IMR-90 (cell line): ENCODE measurements around the gene FRMPD4. TPM values are rescaled to one million over a fixed set of nuclear protein-coding genes. Genes with fewer than 3 reads are reported as not detected.

Source experiments
- ATAC-seq: fragments of 200-7000 bp; cut with Tn5 transposase; 2 replicates; pipeline ENCODE4 v1.9.1; 2020; ENCODE audit warnings: low read depth, mild to moderate bottlenecking, moderate library complexity
- BruUV-seq: library from RNA; stranded (reverse); fragments of 400-500 nt; replicated peaks from 2 replicates; lab custom pipeline; 2021; lab: Mats Ljungman, UMichigan
- CTCF ChIA-PET: fragments of 300-600 bp; formaldehyde crosslinking; extraction: SDS; loops from one replicate; lab custom pipeline; 2021; ENCODE audit warnings: antibody characterized with exemption; lab: Yijun Ruan, JAX
- POLR2A ChIA-PET: fragments of 300-600 bp; sonication (Branson Sonifier 250); formaldehyde crosslinking; loops from one replicate; lab custom pipeline; 2022; ENCODE audit warnings: antibody characterized with exemption; ENCODE audit not compliant: unreplicated experiment; lab: Charles Lee
- DNase-seq: peaks from one replicate; pipeline ENCODE4 v3.0.0; 2013
- H2AFZ ChIP-seq: replicated peaks from 2 replicates; pipeline ENCODE3; 2013; ENCODE audit warnings: low read length, mild to moderate bottlenecking; ENCODE audit not compliant: poor library complexity
- H2AK5ac ChIP-seq: 2 replicates; pipeline ENCODE4 v1.6.1; 2013; ENCODE audit warnings: low read depth, low read length, inconsistent platforms
- H2AK9ac ChIP-seq: replicated peaks from 2 replicates; pipeline ENCODE3; 2013; ENCODE audit warnings: mild to moderate bottlenecking, low read depth, low read length, moderate library complexity; ENCODE audit not compliant: poor library complexity
- H2BK120ac ChIP-seq: 2 replicates; pipeline ENCODE4 v1.6.1; 2013; ENCODE audit warnings: low read depth, low read length, inconsistent platforms
- H2BK15ac ChIP-seq: 3 replicates; pipeline ENCODE4 v1.6.1; 2013; ENCODE audit warnings: low read depth, low read length, inconsistent platforms
- H2BK20ac ChIP-seq: 2 replicates; pipeline ENCODE4 v1.6.1; 2013; ENCODE audit warnings: low read depth, mild to moderate bottlenecking, inconsistent platforms, low read length, moderate library complexity
- H2BK5ac ChIP-seq: 2 replicates; pipeline ENCODE4 v1.6.1; 2013; ENCODE audit warnings: mild to moderate bottlenecking, low read depth, low read length, inconsistent platforms; ENCODE audit not compliant: poor library complexity, severe bottlenecking
- H3K14ac ChIP-seq: replicated peaks from 2 replicates; pipeline ENCODE4 v1.6.1; 2013; ENCODE audit warnings: low read depth, low read length, inconsistent platforms
- H3K18ac ChIP-seq: 2 replicates; pipeline ENCODE4 v1.6.1; 2013; ENCODE audit warnings: low read depth, low read length, control low read depth
- H3K23ac ChIP-seq: 2 replicates; pipeline ENCODE4 v1.6.1; 2013; ENCODE audit warnings: low read depth, low read length, inconsistent platforms
- H3K27ac ChIP-seq: 2 replicates; pipeline ENCODE4 v1.5.1; 2013; ENCODE audit warnings: mild to moderate bottlenecking, control low read depth, low read length; ENCODE audit not compliant: insufficient read depth
- H3K27me3 ChIP-seq: 2 replicates; pipeline ENCODE4 v1.6.1; 2013; ENCODE audit warnings: low read length; ENCODE audit not compliant: control insufficient read depth, insufficient read depth
- H3K36me3 ChIP-seq: 2 replicates; pipeline ENCODE4 v1.6.1; 2013; ENCODE audit warnings: low read length, mixed read lengths; ENCODE audit not compliant: control insufficient read depth, insufficient read depth
- H3K4ac ChIP-seq: 2 replicates; pipeline ENCODE4 v1.6.1; 2013; ENCODE audit warnings: low read depth, low read length, inconsistent platforms
- H3K4me1 ChIP-seq: 2 replicates; pipeline ENCODE4 v1.6.1; 2013; ENCODE audit warnings: low read length, mixed read lengths; ENCODE audit not compliant: control insufficient read depth, insufficient read depth
- H3K4me2 ChIP-seq: 2 replicates; pipeline ENCODE4 v1.6.1; 2013; ENCODE audit warnings: low read depth, mild to moderate bottlenecking, control low read depth, low read length, moderate library complexity
- H3K4me3 ChIP-seq: 2 replicates; pipeline ENCODE4 v1.5.1; 2013; ENCODE audit warnings: low read depth, mild to moderate bottlenecking, control low read depth, low read length, moderate library complexity; ENCODE audit not compliant: insufficient read depth
- H3K56ac ChIP-seq: 2 replicates; pipeline ENCODE4 v1.6.1; 2013; ENCODE audit warnings: low read length, inconsistent platforms; ENCODE audit not compliant: insufficient read depth; ENCODE audit errors: extremely low read depth
- H3K79me1 ChIP-seq, 2 experiments: 2 replicates each; pipeline ENCODE4 v1.6.1; 2013; ENCODE audit warnings: low read length in 2 of 2, inconsistent platforms in 1 of 2, low read depth in 1 of 2
- H3K9ac ChIP-seq: 2 replicates; pipeline ENCODE4 v1.6.1; 2013; ENCODE audit warnings: low read depth, low read length, control low read depth
- H3K9me1 ChIP-seq: 2 replicates; pipeline ENCODE4 v1.6.1; 2013; ENCODE audit warnings: low read length, inconsistent platforms; ENCODE audit not compliant: insufficient read depth
- H3K9me3 ChIP-seq: 2 replicates; pipeline ENCODE4 v1.6.1; 2013; ENCODE audit warnings: low read length; ENCODE audit not compliant: control insufficient read depth, insufficient read depth
- H4K20me1 ChIP-seq: 2 replicates; pipeline ENCODE4 v1.6.1; 2013; ENCODE audit warnings: low read length, inconsistent platforms; ENCODE audit not compliant: insufficient read depth
- H4K5ac ChIP-seq: 2 replicates; pipeline ENCODE4 v1.6.1; 2013; ENCODE audit warnings: mild to moderate bottlenecking, low read depth, low read length, control low read depth
- H4K8ac ChIP-seq, 2 experiments: 2 replicates each; pipeline ENCODE4 v1.6.1; 2013; ENCODE audit warnings: low read depth in 2 of 2, low read length in 2 of 2, control low read depth in 1 of 2, inconsistent platforms in 1 of 2
- H4K91ac ChIP-seq: 2 replicates; pipeline ENCODE4 v1.6.1; 2013; ENCODE audit warnings: low read depth, low read length, inconsistent platforms; ENCODE audit not compliant: insufficient read depth
- BHLHE40 ChIP-seq: fragments of 150-350 bp; IDR thresholded peaks from 2 replicates; pipeline ENCODE4 v1.6.1; 2016; ENCODE audit warnings: mild to moderate bottlenecking, low read depth, low read length
- CHD1 ChIP-seq: IDR thresholded peaks from 2 replicates; pipeline ENCODE4 v1.6.1; 2012; ENCODE audit warnings: low read depth, low read length, improper control_type of control experiment
- FOS ChIP-seq: fragments of 150-350 bp; IDR thresholded peaks from 2 replicates; pipeline ENCODE4 v1.6.1; 2016; ENCODE audit warnings: low read depth, low read length
- MXI1 ChIP-seq: IDR thresholded peaks from 2 replicates; pipeline ENCODE4 v1.6.1; 2012; ENCODE audit warnings: low read depth, mild to moderate bottlenecking, low read length, moderate library complexity, borderline replicate concordance
- NFE2L2 ChIP-seq: fragments of 150-350 bp; IDR thresholded peaks from 2 replicates; pipeline ENCODE4 v1.6.1; 2016; ENCODE audit warnings: low read depth, mild to moderate bottlenecking, low read length
- POLR2A ChIP-seq: IDR thresholded peaks from 2 replicates; pipeline ENCODE4 v1.6.1; 2012; ENCODE audit warnings: mild to moderate bottlenecking, low read depth, low read length
- RAD21 ChIP-seq: IDR thresholded peaks from 2 replicates; pipeline ENCODE4 v1.6.1; 2012; ENCODE audit warnings: low read length, improper control_type of control experiment
- RFX5 ChIP-seq: IDR thresholded peaks from 2 replicates; pipeline ENCODE4 v1.8.0; 2012; ENCODE audit warnings: low read depth, mild to moderate bottlenecking, low read length, moderate library complexity
- SMC3 ChIP-seq: fragments of 150-350 bp; IDR thresholded peaks from 2 replicates; pipeline ENCODE4 v1.6.1; 2016; ENCODE audit warnings: low read depth, mild to moderate bottlenecking, antibody characterized with exemption, low read length, moderate library complexity
- WGBS, 2 experiments: methylation state at CpG; one replicate each; pipeline versions ENCODE4 v1.1.5 to v1.1.7; 2013; ENCODE audit warnings: missing lambda C conversion rate in 2 of 2; ENCODE audit not compliant: insufficient read length in 1 of 2; ENCODE audit errors: extremely low coverage in 2 of 2; 5-methylcytosine and 5-hydroxymethylcytosine counted together
- dilution Hi-C: fragments of 300-500 bp; cut with HindIII; formaldehyde crosslinking; loops from one replicate; pipeline ENCODE4 v1.14.3; 2018; ENCODE audit warnings: low sequenced_read_pairs; ENCODE audit not compliant: unreplicated experiment
- in situ Hi-C: fragments of 300-500 bp; cut with MboI; formaldehyde crosslinking; loops from 3 replicates; pipeline ENCODE4 v1.14.3; 2019; ENCODE audit warnings: low sequenced_read_pairs, inconsistent platforms, mixed read lengths
- intact Hi-C: fragments of 100-400 bp; cut with micrococcal nuclease; formaldehyde crosslinking; loops from 2 replicates; pipeline ENCODE4 v1.10.0; 2022
- polyA plus RNA-seq, 3 experiments: library from polyadenylated mRNA; depleted of rRNA; stranded (reverse); fragments of >200 nt; gene quantifications; 2 replicates each; pipeline ENCODE4 v1.2.3, GENCODE V29; 2012; ENCODE audit warnings: low replicate concordance in 1 of 3
- total RNA-seq: library from RNA; depleted of rRNA; stranded (reverse); fragments of >200 nt; gene quantifications from 2 replicates; pipeline ENCODE4 v1.2.3, GENCODE V29; 2012

The FRMPD4 gene
- total and polyA plus RNA-seq, 2 of the 4 experiments (the other 2 are of a cell fraction) = 0.53 to 1.1 TPM

DNA sequence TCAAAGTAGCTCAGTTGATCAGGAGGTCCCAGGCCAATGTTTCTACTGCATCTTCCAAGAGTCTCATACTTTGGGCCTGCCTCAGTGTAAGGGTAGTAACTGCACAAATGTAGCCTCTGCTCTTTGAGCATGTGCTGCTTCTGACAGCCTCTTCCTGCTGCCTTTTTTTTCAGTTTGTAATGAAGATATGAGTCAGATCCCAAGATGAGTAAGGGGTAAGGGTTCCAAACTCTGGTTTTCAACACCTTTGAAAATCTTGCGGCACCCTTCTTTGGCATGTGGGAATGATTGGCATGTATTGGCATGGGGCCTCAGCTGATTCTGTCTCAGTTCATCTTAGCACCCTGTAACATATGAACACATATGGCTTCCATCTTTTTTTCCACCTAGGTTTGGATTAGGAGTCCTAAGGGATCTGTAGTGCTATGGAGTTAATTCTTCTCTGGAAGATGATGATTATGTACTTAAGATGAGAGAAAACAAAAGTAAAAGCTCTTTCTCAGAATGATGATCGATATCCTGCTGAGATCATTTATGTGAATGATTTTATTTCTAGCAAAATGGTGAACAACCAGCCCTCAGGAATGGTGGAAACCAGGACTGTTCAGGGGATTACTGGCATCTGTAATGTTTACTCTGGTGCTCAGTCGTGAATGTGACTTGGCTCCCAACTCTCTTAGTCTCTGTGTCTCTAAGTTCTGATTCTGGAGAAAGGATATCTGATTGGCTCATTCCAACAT, 534.3 kb downstream of the FRMPD4 start:
- H2BK15ac ChIP-seq = no peak overlapping the region
- H3K79me1 ChIP-seq = no peaks in the 10 kb centered on the region
- H3K4me1 ChIP-seq = no peaks in the 10 kb centered on the region
- intact Hi-C loops = no loop called here
- TF ChIP-seq FOS (no peak), MXI1 (no peak), POLR2A (no peak), RFX5 (no peak), NFE2L2 (no peak), RAD21 (no peak), SMC3 (no peak), BHLHE40 (no peak), CHD1 (no peak)
- H4K8ac ChIP-seq = no peak overlapping the region
- no peak overlapping the region for H3K4me3 ChIP-seq
- H3K4me2 ChIP-seq = no peak overlapping the region
- H3K23ac ChIP-seq = no peak overlapping the region
- ATAC-seq = no peak
- no peak overlapping the region for H4K91ac ChIP-seq
- H2AFZ ChIP-seq = no peak overlapping the region
- no peaks in the 10 kb centered on the region for H3K27me3 ChIP-seq
- ChIA-PET CTCF (interaction anchor here (0.7 kb wide), 1 partner anchor 29 kb away, joined by 3 read pairs; no protein-coding TSS in a partner anchor), POLR2A (no interaction called here)
- H2BK120ac ChIP-seq = no peak overlapping the region
- no peak overlapping the region for H3K4ac ChIP-seq
- no peak overlapping the region for H3K27ac ChIP-seq
- no peak overlapping the region for H2BK5ac ChIP-seq
- DNase-seq = no peak
- no peak overlapping the region for H3K14ac ChIP-seq
- H3K56ac ChIP-seq = no peak overlapping the region
- H3K9ac ChIP-seq = no peak overlapping the region
- in situ Hi-C loops = no loop called here
- no peaks in the 10 kb centered on the region; the same call in 1 of the 2 replicates for H3K9me3 ChIP-seq
- no TSS peak for BruUV-seq
- no peak overlapping the region for H2AK9ac ChIP-seq
- dilution Hi-C loops = no loop called here
- no peak overlapping the region for H3K18ac ChIP-seq
- no peaks in the 10 kb centered on the region for H3K36me3 ChIP-seq
- no peak overlapping the region for H2BK20ac ChIP-seq
- no peaks in the 10 kb centered on the region for H3K9me1 ChIP-seq
- no peak overlapping the region for H4K5ac ChIP-seq
- no peaks in the 10 kb centered on the region for H4K20me1 ChIP-seq
- WGBS, 2 experiments = no CpG with 5 or more reads among the region's 3 CpGs
- H2AK5ac ChIP-seq = no peak overlapping the region
